Measurements from ENCODE around the gene C8G.

The C8G gene

DNA sequence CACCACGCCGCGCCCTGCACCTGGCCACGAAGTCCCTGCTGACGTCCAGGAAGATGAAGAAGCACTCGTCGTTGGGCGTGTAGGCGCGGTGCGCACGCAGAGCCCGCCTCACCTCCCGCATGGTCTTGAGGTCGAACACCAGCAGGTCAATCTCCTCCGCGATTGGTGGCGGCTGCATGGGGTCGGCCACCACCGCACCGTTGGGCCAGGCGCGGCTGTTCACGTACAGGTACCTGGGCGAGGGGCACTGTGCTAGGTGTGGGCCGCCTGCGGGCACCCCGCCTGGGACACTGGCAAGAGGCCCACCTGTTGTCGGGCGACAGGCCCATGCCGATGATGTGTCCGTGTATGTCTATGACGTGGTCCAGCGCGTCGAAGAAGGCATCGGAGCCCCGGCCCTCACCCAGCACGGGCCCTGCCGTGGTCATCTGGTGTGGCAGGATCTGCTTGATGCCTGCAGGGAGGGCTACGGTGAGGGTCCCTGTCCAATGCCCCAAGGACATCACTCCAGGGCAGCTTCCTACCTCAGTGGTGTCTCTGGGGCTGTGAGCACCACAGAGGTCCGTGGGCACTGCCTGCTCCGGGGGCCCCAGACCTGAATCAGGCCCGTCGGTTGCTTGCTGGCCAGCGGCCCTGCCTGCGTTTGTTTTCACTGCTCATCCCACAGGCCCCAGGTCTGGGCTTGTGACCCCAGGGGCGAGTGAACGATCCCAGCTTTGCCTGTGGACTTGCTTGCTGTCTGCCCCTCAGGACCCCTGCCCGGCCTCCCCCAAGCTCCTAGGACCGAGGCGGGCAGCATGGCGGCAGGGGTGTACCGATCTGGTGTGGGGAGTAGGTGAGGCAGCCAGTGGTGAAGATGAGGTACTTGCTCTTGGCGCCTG, 3.6 kb upstream of the C8G start:
- DNase-seq (ENCODE audit: low read depth in 2 of 2): no peak

DNA sequence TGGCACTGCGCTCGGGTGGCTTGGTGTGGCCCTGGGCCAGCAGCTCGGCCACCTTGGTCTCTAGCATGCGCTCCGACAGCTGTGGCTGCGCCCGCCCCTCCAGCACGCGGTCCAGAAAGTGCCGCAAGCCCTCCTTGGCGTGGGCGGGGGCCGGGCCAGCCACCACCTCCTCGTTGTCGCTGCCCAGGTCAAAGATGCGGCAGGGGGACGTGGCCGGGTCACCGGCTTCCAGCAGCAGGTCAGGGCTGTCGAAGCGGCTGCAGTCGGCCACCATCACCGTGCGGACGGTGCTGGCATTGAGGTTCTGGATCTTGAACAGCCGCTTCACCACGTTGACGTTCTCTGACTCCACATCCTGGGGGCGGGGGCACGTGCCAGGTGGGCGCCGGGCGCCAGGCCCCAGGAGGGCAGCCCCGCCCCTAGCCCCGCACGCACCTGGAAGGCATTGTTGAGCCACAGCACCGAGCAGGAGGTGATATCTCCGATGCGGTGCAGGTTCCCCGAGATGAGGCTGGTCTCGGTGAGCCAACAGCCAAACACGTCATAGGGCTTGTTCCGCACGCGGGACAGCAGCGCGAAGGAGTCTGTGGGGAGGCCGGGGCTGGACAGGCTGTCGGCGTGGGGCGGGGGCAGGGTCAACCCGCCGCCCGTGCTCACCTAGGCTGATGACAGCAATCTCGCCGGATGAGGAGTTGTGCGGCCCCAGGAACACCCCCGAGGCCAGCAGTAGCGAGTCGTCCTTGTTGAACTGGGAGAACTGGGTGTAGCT, 2.7 kb upstream of the C8G start:
- DNase-seq (ENCODE audit: low read depth in 2 of 2): no peak

DNA sequence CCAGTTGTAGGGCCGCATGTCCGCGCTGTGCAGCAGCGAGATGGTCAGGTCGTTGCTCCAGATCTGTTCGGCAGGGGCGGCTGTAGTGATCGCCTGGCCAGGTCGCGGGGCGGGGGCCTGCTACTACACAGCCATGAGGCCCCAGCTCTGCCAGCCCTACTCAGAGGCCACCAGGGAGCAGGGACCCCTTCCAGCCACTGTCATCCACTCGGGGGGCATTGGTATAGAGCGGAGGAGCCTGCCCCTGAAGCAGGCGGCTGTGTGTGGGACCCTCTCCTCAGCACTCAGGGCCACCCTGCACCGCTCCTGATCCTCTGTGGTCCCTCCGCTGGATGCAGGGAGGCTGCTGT, 2.2 kb upstream of the C8G start:
- DNase-seq (ENCODE audit: low read depth in 2 of 2): no peak

DNA sequence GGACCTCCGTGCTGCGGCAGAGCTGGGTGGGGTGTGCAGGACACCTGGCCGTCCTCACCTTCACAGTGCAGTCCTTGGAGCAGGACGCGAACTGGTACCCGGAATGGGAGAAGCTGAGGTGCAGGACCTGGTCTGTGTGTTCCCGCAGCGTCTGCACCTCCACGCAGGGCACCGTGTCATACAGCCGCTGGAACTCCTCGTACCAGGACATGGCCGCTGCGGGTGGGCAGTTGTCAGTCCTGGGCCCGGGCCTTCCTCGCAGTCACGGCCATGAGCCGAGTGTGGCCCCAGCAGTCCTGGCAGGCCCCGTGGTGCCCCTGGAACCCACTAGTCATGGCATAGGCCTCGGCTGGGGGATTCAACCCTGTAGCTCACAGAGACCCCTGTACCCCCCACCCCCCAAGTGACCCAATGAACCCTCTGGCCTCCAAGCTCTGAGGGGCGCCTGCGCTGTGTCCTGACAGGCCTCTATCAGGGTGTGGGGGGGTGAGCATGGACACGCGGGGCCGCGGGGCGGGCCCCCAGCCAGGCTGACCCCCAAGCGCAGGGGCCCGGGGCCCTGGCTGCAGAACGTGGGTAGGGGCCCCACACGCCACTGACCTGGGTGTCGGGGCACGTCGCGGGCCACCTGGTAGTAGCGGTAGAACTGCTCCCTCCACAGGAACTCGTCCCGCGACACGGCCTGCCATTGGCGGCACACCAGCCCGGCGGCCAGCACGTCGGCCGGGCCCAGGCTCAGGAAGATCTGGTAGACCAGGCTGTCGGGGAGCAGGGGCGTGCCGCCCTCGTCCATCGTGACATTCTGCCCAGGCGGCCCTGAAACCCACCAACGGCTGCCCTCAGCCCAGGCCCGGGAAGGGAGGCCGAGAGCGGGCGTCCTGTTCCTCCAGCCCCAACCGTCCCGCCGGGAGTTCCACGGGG, 1.5 kb upstream of the C8G start:
- DNase-seq (ENCODE audit: low read depth in 2 of 2): peak in 1 of 2 donors; percentile 24

DNA sequence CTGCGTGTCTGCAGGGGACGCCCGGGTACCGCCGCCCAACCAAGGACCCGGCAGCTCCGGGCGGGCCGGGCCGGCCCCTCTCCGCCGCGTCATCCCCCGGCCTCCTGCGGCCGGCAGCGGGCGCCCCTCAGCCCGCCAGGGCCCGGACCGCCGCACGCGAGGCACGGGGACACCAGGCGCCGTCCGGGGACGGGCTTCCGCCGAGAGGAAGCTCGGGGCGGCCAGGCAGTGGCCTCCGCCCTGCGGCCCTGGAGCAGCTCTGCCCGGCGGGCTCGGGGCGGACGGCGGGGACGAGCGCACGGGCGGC, 878 bp upstream of the C8G start:
- no peak for DNase-seq (ENCODE audit: low read depth in 2 of 2)

DNA sequence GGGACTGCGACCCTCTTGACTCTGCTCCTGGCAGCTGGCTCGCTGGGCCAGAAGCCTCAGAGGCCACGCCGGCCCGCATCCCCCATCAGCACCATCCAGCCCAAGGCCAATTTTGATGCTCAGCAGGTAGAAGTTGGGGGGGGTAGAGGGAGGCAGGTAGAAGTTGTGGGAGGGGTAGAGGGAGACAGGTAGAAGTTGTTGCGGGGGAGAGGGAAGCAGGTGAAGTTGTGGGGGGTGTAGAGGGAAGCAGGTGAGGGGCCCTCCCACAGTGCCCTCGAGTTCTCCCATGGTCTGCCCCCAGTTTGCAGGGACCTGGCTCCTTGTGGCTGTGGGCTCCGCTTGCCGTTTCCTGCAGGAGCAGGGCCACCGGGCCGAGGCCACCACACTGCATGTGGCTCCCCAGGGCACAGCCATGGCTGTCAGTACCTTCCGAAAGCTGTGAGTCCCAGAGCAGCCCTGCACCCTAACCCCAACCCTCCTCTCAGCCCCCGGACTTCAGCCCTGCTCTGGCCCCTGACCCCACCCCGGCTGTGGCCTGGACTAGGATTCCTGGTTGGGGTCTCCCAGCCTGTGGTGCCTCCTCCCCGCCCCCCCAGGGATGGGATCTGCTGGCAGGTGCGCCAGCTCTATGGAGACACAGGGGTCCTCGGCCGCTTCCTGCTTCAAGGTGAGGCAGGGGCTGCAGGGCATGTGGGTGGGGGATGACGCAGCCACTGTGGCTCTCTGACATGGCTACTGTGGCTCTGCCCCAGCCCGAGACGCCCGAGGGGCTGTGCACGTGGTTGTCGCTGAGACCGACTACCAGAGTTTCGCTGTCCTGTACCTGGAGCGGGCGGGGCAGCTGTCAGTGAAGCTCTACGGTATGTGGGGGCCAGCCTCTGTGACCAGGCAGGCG, 537 bp downstream of the C8G start:
- no peak for DNase-seq (ENCODE audit: low read depth in 2 of 2)

DNA sequence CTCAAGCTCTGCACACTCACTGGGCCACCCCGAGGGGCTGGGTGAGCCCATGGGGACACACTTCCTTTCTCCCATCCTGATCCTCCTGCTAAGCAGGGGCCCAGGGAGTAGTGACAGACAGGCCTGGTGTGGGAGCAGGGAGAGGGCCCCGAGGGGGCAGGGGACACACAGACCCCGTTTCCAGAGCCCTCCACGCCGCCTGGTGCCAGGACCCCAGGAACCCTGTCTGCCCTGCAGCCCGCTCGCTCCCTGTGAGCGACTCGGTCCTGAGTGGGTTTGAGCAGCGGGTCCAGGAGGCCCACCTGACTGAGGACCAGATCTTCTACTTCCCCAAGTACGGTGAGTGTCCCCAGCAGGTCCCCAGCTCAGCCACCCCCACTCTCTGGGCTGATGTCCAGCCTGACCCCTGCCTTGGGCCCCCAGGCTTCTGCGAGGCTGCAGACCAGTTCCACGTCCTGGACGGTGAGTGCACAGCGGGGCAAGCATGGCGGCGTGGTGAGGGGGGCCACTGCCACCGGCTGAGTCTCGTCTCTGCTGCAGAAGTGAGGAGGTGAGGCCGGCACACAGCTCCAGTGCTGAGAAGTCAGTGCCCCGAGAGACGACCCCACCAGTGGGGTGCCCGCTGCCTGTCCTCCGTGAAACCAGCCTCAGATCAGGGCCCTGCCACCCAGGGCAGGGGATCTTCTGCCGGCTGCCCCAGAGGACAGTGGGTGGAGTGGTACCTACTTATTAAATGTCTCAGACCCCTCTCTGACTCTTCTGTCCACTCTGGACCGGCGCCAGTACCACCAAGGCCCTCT, 1.4 kb downstream of the C8G start:
- DNase-seq (ENCODE audit: low read depth in 2 of 2): no peak

DNA sequence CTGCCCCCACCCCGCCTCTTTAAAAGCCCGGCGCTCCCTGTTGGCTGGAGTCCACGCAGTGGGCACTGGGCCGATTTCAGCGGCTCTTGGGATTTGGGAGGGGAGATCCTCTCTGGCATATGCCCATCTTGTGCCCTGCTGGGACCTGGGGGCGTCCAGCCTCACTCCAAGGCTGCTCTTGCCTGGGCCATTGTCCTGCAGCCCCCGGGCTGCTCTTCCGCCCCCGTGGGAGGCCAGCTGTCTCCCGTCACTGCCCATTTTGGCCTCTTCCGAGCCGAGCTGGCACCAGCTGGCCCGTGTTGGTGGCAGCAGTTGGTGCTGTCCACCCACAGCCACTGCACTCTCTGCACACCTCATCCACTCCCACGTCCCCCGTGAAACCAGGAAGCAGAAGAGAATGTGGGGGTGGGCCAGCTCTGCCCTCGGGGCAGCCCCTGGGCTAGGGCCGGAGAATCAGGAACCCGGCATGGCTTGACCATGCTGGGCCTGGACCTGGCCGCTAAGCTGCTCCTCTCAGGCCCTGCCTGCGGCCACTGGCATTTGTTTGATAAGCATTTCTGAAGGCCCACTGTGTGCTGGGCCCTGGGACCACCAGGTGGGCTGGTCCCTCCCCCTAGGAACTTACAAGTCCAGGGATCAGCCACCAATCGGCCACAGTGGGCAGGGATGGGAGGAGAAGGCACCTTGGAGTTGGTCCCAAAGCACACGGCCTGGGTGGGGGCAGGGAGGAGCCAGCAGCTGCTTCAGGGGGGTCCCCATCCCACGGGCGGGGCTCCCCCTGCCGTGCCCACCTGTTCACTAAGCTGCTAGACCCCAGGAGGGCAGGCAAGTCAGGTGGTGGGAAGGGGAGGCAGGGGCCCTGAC, 2.2 kb downstream of the C8G start:
- no peak for DNase-seq (ENCODE audit: low read depth in 2 of 2)

DNA sequence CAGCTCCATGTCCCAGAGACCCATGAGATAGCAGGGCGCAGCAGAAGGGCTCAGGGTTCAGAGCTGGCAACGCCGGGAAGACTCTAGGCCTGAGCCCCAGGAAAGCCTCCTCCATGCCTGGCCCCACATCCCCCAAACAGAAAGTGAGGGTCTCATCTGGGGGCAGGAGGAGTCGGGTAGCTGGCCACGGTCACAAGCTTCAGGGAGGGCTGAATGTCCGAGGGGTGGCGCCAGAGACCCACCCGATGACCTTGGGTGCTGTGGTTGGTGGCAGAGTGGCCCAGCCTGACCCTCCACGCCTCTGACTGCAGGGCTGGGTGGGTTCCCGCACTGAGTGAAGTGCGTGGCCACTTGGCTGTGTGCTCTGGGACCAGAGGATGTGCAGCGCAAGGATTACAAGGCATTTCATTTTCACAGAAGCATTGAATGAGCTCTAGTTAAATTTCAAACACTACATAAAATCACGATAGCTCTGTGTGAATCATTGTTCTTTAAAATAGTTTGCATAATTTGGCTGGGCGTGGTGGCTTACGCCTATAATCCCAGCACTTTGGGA, 3.0 kb downstream of the C8G start:
- DNase-seq (ENCODE audit: low read depth in 2 of 2): no peak

DNA sequence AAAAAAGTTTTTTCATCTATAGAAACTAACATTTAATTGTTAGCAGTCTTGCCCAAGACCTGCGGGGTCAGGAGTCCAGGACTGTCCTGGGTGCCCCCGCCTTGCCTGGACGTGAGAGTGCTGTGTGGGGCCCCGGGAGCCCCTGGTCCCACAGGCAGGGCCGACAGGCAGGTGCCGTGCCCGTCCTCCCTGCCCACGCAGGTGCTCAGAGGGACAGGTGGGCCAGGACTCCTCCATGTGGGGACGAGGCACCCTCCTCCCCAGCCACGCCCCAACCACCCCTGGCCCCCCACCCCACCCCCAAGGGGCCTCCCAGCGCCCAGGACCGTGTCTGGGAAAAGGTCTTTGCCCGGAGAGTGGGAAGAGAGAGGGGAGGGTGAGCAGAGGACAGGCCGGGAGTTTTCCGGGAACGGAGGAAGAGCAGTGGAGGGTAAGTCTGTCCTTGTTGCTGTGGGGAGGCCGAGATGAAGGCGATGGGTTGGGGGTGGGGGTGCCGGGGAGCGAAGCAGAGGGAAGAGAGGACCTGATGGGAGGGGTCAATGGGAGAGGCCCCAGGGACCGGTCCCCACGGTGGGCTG, 4.3 kb downstream of the C8G start:
- no peak for DNase-seq (ENCODE audit: low read depth in 2 of 2)

DNA sequence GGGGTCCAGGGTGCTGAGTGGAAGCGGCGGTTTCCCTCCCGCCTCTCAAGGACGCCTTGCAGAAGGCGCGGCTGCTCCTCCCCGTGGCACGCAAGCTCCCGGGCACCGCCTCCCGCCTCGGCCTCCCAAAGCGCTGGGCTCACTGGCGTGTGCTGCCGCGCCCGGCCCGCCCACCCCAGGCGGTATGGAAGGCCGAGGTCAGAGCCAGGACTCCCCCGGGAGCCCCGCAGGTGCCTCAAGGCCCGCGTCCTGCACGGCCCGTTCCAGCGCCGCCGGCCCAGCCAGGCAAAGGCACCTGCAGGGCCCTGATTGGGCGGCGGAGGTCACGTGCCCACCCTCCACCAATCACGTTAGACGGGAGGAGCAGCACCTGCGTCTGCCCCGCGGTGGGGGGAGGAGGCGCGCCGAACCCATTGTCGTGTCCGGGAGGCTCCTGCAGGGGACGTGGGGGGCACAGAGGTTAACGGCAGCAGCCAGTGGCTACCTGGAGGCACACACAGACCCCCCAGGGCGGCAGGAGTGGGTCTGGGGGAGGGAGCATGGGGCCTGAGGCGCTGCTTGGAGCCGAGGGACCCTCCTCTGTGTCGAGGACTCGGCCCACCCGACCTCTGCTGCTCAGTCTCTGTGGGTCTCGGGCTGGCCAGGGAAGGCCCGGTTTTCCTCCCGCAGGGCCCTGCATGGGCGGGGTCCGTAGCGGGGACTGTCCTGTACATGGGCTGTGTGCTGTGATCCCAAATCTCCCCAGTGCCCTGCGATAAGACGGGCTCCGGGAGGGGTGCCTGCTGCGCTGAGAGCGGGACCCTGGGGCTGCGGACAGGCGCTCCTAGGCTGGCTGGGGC, 5.0 kb downstream of the C8G start:
- peak; percentile 91 to 95 for DNase-seq (ENCODE audit: low read depth in 2 of 2)

DNA sequence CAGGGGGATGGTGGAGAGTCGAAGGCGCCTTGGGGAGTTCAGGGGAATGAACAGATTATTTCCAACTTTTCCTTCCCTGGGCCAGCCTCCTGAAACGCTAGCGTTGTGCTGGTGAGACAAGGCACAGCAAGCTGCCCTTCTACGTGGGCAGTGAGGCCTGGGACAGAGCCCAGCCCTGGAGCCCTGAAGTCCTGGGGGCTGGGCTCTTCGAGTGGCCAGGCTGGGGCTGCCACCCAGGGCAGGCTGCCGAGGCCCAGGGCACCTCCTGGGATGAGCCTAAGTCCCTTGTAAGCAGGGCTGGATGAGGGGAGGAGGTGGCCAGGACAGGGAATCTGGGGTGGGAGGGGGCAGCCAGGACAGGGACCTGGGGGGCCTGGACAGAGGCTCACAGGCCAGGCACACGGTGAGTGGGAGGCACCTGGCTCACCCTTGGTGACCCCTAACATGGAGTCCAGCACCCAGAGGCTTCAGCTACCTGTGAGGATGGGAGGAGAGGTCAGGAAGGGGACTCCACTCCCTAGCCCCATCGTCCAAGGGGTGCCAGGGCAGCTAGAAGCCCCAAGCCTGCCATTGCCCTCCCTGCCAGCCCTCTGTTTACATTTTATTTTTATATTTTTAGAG, 5.7 kb downstream of the C8G start:
- DNase-seq (ENCODE audit: low read depth in 2 of 2): no peak

DNA sequence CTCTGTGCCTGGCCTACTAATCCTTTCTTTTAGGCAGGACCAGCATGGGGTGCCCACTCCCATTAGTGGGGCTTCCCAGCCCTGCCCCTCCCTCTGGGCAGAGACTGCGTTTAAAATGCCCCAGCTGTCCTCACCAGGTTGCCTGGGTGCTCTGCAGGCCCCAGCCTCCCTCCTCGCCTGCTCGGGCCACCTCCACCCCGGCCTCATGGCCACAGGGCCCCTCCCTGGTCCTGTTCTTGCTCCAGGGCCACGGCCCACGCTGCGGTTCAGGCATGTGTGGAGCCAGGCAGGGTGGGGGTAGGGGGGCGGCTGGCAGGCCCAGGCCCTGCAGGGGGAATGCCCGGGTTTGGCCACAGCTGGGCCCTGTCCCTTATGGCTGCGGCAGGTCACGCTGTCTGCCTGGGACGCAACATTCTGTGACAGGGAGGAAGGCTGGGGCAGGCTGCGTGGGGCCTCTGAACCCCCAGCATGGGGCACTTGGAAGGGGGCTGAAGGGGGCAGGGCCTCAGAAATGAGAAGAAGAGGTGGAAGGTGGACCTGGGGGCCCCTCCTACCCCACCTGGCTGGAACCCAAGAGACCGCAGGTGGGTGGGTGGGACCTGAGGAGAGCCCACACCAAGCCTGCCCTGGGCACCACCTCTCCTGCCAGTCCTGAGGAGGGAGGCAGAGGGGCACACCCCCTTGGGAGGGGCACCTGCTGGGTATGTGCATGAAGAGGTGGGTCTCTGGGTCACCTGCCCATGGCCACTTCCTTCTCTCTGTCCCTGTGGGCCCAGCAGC, 6.7 kb downstream of the C8G start, which contains the start of gene LCN12:
LCN12 (plus strand) TSS at position 733 of the 780 bp plus-strand sequence. CDS start 55 bp downstream, outside the sequence.
- DNase-seq (ENCODE audit: low read depth in 2 of 2): no peak

DNA sequence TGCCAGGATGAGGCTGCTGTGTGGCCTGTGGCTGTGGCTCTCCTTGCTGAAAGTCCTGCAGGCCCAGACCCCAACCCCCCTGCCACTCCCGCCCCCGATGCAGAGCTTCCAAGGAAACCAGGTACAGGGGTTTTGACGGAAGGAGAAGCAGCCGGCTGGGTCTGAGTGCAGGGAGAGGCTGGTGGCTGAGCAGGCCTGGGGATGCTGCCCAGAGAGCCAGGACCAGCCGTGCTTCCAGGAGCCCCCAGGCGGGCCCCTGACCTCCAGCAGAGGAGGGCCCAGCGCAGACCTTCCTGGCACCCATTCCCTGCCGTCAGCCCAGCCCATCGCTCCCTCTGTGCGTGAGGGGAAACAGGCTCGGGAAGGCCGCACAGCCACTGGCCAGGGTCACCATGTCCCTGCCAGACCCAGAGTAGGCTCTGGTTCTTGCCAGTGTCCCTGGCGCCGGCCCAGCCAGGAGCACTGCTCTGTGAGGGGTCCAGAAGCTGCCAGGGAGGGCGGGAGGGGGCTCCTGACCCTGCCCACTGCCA, 7.3 kb downstream of the C8G start:
- no peak for DNase-seq (ENCODE audit: low read depth in 2 of 2)

DNA sequence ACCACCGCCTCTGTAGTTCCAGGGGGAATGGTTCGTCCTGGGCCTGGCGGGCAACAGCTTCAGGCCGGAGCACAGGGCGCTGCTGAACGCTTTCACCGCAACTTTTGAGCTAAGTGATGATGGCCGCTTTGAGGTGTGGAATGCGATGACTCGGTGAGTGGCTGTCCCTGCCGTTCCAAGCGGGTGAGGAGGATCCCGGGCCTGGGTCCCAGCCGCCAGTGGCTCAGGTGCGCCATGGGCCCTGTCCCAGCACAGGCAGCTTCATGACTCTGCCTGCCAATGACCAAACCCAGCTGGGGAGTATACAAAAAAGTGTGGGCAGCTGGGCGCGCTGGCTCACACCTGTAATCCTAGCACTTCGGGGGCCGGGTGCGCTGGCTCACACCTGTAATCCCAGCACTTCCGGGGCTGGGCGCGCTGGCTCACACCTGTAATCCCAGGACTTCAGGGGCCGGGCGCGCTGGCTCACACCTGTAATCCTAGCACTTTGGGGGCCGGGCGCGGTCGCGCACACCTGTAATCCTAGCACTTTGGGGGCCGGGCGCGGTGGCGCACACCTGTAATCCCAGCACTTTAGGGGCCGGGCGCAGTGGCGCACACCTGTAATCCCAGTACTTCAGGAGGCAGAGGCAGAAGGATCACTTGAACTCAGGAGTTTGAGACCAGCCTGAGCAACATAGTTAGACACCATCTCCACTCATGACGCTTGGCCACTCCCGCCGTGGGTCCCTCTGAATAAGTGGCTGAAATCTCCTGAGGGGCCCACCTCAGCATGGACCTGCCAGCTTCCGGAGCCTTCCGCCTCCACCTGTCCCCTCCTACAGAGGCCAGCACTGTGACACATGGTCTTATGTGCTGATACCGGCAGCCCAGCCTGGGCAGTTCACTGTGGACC, 8.1 kb downstream of the C8G start:
- no peak for DNase-seq (ENCODE audit: low read depth in 2 of 2)

All from stimulated activated CD4-positive, alpha-beta T cell treated with anti-CD3 and anti-CD28 coated beads, Interleukin-15, amount 100 ng/mL, for 48 hours (primary cell).